Measurements from ENCODE around the gene FPR3. TPM values are rescaled to one million over a fixed set of nuclear protein-coding genes. Genes with fewer than 3 reads are reported as not detected.

Gene FPR3
- total and polyA plus RNA-seq, 9 of the 15 experiments (the other 6 are each of a cell fraction or from before 2014, with no cell fraction given) = 0.08 to 0.51 (median 0.22) TPM; not detected in 1

DNA sequence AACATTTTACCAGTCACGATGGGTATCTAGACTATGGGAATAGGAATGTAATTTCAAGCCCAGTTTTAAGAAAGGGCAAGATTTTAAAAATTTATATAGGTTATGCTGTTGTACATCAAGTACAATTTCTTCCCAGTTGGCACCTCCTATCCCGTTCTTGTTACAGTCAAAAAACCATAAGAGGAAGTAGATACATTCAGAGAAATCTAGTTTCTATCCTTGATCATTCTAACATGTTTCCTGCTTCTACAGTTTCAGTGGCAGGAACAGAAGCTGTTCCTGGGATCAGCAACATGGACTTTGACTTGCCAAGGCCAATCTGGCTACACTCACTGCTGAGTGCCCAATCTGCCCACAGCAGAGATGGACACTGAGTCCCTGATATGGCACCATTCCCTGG lies 14.7 kb upstream of the FPR3 start:
- ChIA-PET POLR2A (no interaction called here), CTCF (ENCODE audit: low intra/inter-chr PET ratio) (no interaction called here)
- in situ Hi-C loops (cut with MboI) = loop anchor here (10.0 kb wide), 1 partner anchor 355 kb away; no protein-coding TSS in a partner anchor
- Histone ChIP-seq H3K4me1 (replicated peaks in 1 of 2; ENCODE audit: control insufficient read depth in 2 of 2, insufficient read depth in 2 of 2, low read length in 2 of 2) (peaks cover 7 to 56% of the 10 kb centered on the region in 2 experiments; a peak in 4 of 5 replicates), H3K27ac (ENCODE audit: extremely low read depth, low read depth, low read length) (no peak overlapping the region), H3K36me3 (ENCODE audit: control insufficient read depth, insufficient read depth, low read length) (no peaks in the 10 kb centered on the region), H3K27me3 (ENCODE audit: control insufficient read depth in 2 of 2, insufficient read depth in 2 of 2, low read length in 2 of 2) (no peaks in the 10 kb centered on the region), H3K9me3 (replicated peaks; ENCODE audit: control insufficient read depth, insufficient read depth, low read depth, low read length) (no peaks in the 10 kb centered on the region), H3K79me2 (ENCODE audit: control insufficient read depth, insufficient read depth, low read length) (no peaks in the 10 kb centered on the region), H2AFZ (ENCODE audit: low read depth, low read length) (no peak overlapping the region), H3K4me2 (ENCODE audit: insufficient read depth, low read length) (no peak overlapping the region), H3K9ac (ENCODE audit: insufficient read depth in 1 of 2, low read depth in 2 of 2, low read length in 2 of 2) (no peak overlapping the region), H3K9me1 (ENCODE audit: control insufficient read depth, insufficient read depth, low read length) (no peaks in the 10 kb centered on the region), H4K20me1 (replicated peaks; ENCODE audit: control insufficient read depth, insufficient read depth, low read length) (no peaks in the 10 kb centered on the region), H3K4me3 (no peak overlapping the region)
- DNase-seq (ENCODE audit: extremely low read depth in 1 of 4, low spot score in 3 of 4) (no peak), ATAC-seq (no peak), FAIRE-seq (no peak)
- intact Hi-C loops (cut with micrococcal nuclease) = loop anchor here (10.0 kb wide), 1 partner anchor 355 kb away; no protein-coding TSS in a partner anchor
- TF ChIP-seq, protein P1, sequence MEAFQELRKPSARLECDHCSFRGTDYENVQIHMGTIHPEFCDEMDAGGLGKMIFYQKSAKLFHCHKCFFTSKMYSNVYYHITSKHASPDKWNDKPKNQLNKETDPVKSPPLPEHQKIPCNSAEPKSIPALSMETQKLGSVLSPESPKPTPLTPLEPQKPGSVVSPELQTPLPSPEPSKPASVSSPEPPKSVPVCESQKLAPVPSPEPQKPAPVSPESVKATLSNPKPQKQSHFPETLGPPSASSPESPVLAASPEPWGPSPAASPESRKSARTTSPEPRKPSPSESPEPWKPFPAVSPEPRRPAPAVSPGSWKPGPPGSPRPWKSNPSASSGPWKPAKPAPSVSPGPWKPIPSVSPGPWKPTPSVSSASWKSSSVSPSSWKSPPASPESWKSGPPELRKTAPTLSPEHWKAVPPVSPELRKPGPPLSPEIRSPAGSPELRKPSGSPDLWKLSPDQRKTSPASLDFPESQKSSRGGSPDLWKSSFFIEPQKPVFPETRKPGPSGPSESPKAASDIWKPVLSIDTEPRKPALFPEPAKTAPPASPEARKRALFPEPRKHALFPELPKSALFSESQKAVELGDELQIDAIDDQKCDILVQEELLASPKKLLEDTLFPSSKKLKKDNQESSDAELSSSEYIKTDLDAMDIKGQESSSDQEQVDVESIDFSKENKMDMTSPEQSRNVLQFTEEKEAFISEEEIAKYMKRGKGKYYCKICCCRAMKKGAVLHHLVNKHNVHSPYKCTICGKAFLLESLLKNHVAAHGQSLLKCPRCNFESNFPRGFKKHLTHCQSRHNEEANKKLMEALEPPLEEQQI (IDR thresholded peaks at IDR 0.05) = no peak
- TF ChIP-seq ZKSCAN3 (CRISPR knock-in tag; IDR thresholded peaks at IDR 0.05) (no peak), KHSRP (IDR thresholded peaks at IDR 0.05) (no peak), DDX20 (tag; IDR thresholded peaks at IDR 0.05; ENCODE audit: low read depth) (no peak)
- TF ChIP-seq, protein P2, sequence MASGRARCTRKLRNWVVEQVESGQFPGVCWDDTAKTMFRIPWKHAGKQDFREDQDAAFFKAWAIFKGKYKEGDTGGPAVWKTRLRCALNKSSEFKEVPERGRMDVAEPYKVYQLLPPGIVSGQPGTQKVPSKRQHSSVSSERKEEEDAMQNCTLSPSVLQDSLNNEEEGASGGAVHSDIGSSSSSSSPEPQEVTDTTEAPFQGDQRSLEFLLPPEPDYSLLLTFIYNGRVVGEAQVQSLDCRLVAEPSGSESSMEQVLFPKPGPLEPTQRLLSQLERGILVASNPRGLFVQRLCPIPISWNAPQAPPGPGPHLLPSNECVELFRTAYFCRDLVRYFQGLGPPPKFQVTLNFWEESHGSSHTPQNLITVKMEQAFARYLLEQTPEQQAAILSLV (tag; IDR thresholded peaks at IDR 0.05) = no peak
- 48% methylated on average over 2 of the region's 2 CpGs for whole genome bisulfite sequencing (ENCODE audit: insufficient coverage, low coverage, missing lambda C conversion rate)
- BruUV-seq (replicated peaks) = no TSS peak
